HG03135 (cell line): Measurements from ENCODE around the gene ADGRV1.

Experiments used
- ATAC-seq: cut with Tn5 transposase; IDR thresholded peaks from one replicate; pipeline ENCODE4 v1.9.1; 2021; ENCODE audit warnings: mild to moderate bottlenecking, moderate library complexity; ENCODE audit not compliant: unreplicated experiment

The ADGRV1 gene

GRCh38 chr5:91144491-91145332, 586.1 kb downstream of the ADGRV1 start:
- no peak for ATAC-seq

DNA sequence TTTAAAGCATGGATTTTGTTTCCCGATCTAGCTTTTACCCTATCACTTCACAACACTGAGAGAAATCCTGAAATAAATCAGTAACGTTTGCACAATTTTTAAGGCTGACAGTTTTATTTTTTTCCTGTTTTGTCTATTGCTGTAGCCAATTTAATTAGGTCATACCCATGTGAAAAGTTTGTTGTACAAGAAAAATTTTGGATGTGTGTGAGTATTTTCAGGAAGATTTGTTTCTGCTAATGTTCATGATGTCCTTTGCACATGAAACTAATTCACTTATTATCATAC, 586.7 kb downstream of the ADGRV1 start:
- ATAC-seq: no peak

GRCh38 chr5:91146230-91146629, 587.6 kb downstream of the ADGRV1 start:
- no peak for ATAC-seq

- ATAC-seq: no peak
Measured at GRCh38 chr5:91146905-91147600, 588.5 kb downstream of the ADGRV1 start.

GRCh38 chr5:91150234-91150633, 591.6 kb downstream of the ADGRV1 start:
- ATAC-seq: no peak

DNA sequence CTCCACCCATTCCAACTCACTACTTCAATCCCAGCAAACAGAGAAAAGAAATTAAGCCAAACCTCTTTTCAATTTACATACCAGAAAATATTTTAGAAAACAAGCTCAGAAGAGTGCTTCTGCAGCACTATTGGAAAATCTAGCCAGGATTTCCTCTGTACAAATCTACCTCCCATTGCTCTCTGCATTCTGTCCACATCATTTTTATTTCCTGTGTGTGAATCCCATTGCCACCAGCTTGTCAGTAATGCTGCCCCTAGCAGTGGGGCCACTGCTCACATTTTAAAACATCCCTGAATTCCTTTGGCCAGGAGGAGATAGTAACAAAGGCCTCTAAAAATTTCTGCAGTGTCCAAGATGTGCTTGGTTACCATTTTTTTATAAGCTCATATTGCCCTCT, 592.0 kb downstream of the ADGRV1 start:
- no peak for ATAC-seq

DNA sequence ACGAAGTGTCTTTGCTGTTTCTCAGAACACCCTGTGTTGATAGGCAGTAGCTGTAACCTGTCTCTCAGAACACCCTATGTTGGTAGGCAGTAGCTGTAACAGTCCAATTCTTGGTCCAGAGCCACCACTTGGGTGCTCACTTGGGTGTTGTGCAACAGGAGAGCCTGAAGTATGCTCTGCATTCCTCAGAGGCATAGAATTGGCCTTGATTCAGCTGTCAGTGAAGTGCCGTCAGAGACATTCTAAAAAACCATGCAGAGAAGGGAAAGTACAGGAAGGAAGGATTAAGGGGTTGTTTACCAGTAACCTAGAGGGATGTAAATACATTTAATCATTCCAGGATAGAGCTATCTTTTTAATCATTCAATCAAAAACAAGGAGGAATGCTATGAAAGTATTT, 593.4 kb downstream of the ADGRV1 start:
- ATAC-seq: no peak

- ATAC-seq: no peak
Measured at GRCh38 chr5:91154338-91154737, 595.7 kb downstream of the ADGRV1 start.

- ATAC-seq: no peak
Measured at GRCh38 chr5:91155274-91155673, 596.7 kb downstream of the ADGRV1 start.

DNA sequence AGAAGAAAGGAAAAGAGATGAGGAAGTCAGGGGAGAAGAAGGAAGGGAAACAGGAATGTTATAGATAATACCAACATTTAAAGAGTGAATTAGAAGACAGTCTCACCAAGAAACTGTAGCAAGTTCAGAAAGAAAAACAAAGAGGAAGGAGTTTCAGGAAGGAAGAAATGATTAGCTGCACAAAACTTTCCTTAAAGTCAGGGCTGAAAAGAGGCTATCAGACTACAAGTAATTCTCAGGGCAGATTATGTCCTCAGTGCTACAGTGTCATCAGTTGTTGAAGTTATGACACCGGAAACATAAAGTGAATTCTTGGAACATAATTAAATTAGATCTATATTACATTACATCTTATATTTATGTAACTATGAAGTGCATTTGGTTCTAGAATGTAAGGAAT, 597.6 kb downstream of the ADGRV1 start:
- ATAC-seq: no peak

- ATAC-seq: no peak
Measured at GRCh38 chr5:91158011-91158410, 599.4 kb downstream of the ADGRV1 start.

GRCh38 chr5:91159647-91160046, 601.0 kb downstream of the ADGRV1 start:
- ATAC-seq: no peak

- no peak for ATAC-seq
Measured at GRCh38 chr5:91160714-91161285, 602.2 kb downstream of the ADGRV1 start.

- ATAC-seq: peak; percentile 98
Measured at GRCh38 chr5:91162534-91163381, 604.2 kb downstream of the ADGRV1 start.

DNA sequence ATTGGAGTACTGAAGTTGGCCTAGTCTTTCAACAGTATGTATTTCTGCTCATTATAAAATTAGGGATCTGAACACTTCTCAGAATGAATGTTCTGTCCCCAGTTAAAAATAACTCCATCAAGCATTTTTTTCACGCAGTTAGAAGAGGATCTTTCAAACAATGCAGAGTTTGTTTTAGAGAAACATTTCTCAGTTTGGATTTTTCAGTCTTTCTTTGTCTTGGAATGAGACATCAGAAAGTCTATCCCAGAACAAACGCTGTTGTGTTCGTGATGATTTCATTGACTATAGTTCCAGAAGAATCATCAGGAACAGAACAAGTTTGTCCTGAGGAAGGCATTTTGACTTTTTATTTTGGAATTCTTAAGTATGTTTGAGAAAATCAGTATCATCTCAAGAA, 605.8 kb downstream of the ADGRV1 start:
- no peak for ATAC-seq

DNA sequence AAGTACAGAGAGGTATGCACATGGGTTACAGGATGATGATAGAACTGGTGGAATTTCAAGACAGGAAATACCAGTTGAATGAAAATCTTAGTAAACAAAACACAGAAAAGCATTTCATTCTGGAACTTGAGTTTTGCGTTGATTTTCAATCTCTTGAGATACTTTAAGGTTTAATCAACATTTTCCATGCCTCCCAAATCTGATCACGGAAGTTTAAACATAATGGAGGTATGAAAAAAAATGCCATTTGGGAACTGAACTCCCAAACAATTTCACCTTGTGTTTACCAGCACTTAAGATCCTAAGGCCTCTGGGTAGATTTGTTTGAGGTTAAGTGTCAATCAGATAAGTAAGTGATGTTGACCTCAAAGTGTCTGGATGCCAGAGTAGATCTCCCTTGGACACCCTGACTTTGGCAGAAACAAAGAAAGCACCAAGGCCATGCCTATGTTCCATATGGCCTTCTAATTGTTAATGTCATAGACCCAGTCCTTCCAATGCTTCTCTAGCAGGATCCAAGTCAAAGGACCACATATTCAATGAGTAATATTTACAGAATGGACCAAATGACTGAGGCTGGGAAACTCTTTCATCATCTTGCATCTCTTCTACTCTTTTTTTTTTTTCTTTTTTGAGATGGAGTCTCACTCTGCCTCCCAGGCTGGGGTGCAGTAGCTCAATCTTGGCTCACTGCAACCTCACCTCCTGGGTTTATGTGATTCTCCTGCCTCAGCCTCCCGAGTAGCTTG, 607.6 kb downstream of the ADGRV1 start:
- ATAC-seq: no peak

GRCh38 chr5:91168859-91169258, 610.3 kb downstream of the ADGRV1 start:
- ATAC-seq: no peak

DNA sequence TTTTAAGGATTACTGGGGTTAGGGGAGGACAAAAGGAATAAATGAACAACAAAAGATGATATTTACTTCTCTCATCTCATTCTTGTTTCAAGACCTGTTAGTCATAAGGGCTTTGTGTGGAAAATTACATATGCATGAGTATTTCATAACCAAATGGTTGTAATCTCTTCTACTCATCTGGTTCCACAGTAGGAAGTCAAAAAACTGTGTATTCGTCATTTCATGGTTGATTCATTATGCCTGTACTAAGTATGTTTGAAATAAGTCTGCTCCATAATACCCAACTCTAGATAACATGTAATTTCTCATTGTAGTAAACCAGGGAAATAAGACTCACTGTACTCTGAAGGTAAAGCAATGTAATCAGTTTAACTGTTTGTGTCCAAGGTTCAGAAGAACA, 611.7 kb downstream of the ADGRV1 start:
- ATAC-seq: no peak

- ATAC-seq: no peak
Measured at GRCh38 chr5:91171322-91171721, 612.7 kb downstream of the ADGRV1 start.

DNA sequence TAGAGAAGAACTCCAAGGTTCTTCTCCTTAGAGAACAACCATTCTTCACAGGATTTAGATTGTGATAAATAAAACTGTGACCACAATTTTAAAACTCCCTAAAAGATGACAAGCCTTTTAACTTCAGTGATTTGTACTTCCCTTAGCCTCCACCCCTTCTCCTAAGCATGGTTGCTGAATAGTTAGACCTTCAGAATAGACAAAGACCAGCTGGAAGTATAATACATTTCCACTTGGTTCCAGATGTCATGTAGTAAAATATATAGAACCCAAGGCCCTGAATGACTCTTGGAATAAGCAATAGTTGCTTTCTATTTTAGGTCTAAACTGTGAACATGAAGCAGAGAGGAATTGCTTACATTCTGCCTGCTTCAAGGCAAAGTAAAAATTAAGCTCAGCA, 615.8 kb downstream of the ADGRV1 start:
- no peak for ATAC-seq

- ATAC-seq: no peak
Measured at GRCh38 chr5:91175708-91176107, 617.1 kb downstream of the ADGRV1 start.
